Fibroblast of lung (primary cell): ENCODE data around the gene CLDN2. TPM values are rescaled to one million over a fixed set of nuclear protein-coding genes. Genes with fewer than 3 reads are reported as not detected.

Experiments used
- DNase-seq, 2 donors: peaks; one replicate each; pipeline versions ENCODE4 v3.0.0 to v3.0.0-alpha.2; 2010; ENCODE audit warnings: low read depth in 2 of 2
- H2AFZ ChIP-seq: 2 replicates; pipeline ENCODE4 v1.5.1; 2012; ENCODE audit warnings: low read length, control low read depth, inconsistent platforms
- H3K27ac ChIP-seq: 2 replicates; pipeline ENCODE4 v1.5.1; 2011; ENCODE audit warnings: low read length, control low read depth; ENCODE audit not compliant: insufficient read depth
- H3K27me3 ChIP-seq: 2 replicates; pipeline ENCODE4 v1.5.1; 2011; ENCODE audit warnings: mild to moderate bottlenecking, low read length; ENCODE audit not compliant: control insufficient read depth, insufficient read depth
- H3K36me3 ChIP-seq: 2 replicates; pipeline ENCODE4 v1.5.1; 2011; ENCODE audit warnings: low read length; ENCODE audit not compliant: control insufficient read depth, insufficient read depth
- H3K4me1 ChIP-seq: 2 replicates; pipeline ENCODE4 v1.5.1; 2011; ENCODE audit warnings: low read length; ENCODE audit not compliant: control insufficient read depth, insufficient read depth; ENCODE audit errors: extremely low read depth
- H3K4me2 ChIP-seq: 2 replicates; pipeline ENCODE4 v1.5.1; 2011; ENCODE audit warnings: low read length, control low read depth; ENCODE audit not compliant: insufficient read depth; ENCODE audit errors: extremely low read depth
- H3K4me3 ChIP-seq, 4 experiments: fragments of 200-600 bp in 1 of 4; sonication (generic) in 1 of 4; replicated peaks in 1 of 4; 2 replicates each; pipeline ENCODE4 v1.5.1; 2011 to 2016; ENCODE audit warnings: low read length in 4 of 4, low read depth in 3 of 4, mild to moderate bottlenecking in 3 of 4, control low read depth in 2 of 4, inconsistent platforms in 1 of 4, mixed read lengths in 1 of 4; ENCODE audit not compliant: insufficient read depth in 1 of 4; ENCODE audit errors: control extremely low read depth in 1 of 4
- H3K79me2 ChIP-seq: 2 replicates; pipeline ENCODE4 v1.5.1; 2012; ENCODE audit warnings: mild to moderate bottlenecking, low read length, inconsistent platforms; ENCODE audit not compliant: control insufficient read depth, insufficient read depth
- H3K9ac ChIP-seq: 2 replicates; pipeline ENCODE4 v1.5.1; 2011; ENCODE audit warnings: mild to moderate bottlenecking, low read length, control low read depth; ENCODE audit not compliant: insufficient read depth
- H3K9me3 ChIP-seq: 2 replicates; pipeline ENCODE4 v1.5.1; 2012; ENCODE audit warnings: low read depth, low read length; ENCODE audit not compliant: control insufficient read depth, insufficient read depth
- H4K20me1 ChIP-seq: 2 replicates; pipeline ENCODE4 v1.5.1; 2011; ENCODE audit warnings: low read length; ENCODE audit not compliant: control insufficient read depth, insufficient read depth; ENCODE audit errors: extremely low read depth
- CTCF ChIP-seq, 2 donors: IDR thresholded peaks in 1 of 2; conservative IDR thresholded peaks in 1 of 2; 1 replicate in 1 of 2; 2 replicates in 1 of 2; pipeline ENCODE4 v1.5.1; 2011 to 2012; ENCODE audit warnings: low read length in 2 of 2, control low read depth in 1 of 2, inconsistent platforms in 1 of 2, low read depth in 1 of 2, mild to moderate bottlenecking in 1 of 2
- EZH2 ChIP-seq: IDR thresholded peaks from 2 replicates; pipeline ENCODE4 v1.5.1; 2012; ENCODE audit warnings: low read length, control low read depth, mild to moderate bottlenecking; ENCODE audit errors: missing control alignments
- polyA plus RNA-seq, 2 donors: library from polyadenylated mRNA; depleted of rRNA in 1 of 2; stranded (reverse) in 1 of 2; unstranded in 1 of 2; fragments of >200 nt; gene quantifications; 2 replicates each; pipeline ENCODE4 v1.2.1, GENCODE V29; 2011 to 2012; ENCODE audit warnings: missing spikeins in 1 of 2
- total RNA-seq: library from RNA; depleted of rRNA; stranded (reverse); fragments of >200 nt; gene quantifications from 2 replicates; pipeline ENCODE4 v1.2.1, GENCODE V29; 2014

Gene CLDN2
- total and polyA plus RNA-seq, 2 donors (not counting 1 experiment from before 2014, with no cell fraction given), result 0.02 TPM; not detected in 1

- TF ChIP-seq EZH2, result no peak
- TF ChIP-seq CTCF (conservative IDR thresholded peaks at IDR 0.05 in 1 of 2, IDR thresholded peaks at IDR 0.05 in 1 of 2; ENCODE audit: low read depth in 1 of 2, low read length in 2 of 2), result no peak
- no peak overlapping the region for H3K4me3 ChIP-seq
- no peak overlapping the region for H2AFZ ChIP-seq
- H3K27me3 ChIP-seq, result no peaks in the 10 kb centered on the region
- no peaks in the 10 kb centered on the region for H4K20me1 ChIP-seq
- no peak overlapping the region for H3K9ac ChIP-seq
- H3K4me2 ChIP-seq, result no peak overlapping the region
- H3K79me2 ChIP-seq, result no peaks in the 10 kb centered on the region
- H3K27ac ChIP-seq, result no peak overlapping the region
- no peaks in the 10 kb centered on the region for H3K36me3 ChIP-seq
- no peak for DNase-seq
- H3K4me1 ChIP-seq, result no peaks in the 10 kb centered on the region
- H3K9me3 ChIP-seq, result no peaks in the 10 kb centered on the region
Measured at GRCh38 chrX:106921637-106922036, 1.4 kb downstream of the CLDN2 start.

DNA sequence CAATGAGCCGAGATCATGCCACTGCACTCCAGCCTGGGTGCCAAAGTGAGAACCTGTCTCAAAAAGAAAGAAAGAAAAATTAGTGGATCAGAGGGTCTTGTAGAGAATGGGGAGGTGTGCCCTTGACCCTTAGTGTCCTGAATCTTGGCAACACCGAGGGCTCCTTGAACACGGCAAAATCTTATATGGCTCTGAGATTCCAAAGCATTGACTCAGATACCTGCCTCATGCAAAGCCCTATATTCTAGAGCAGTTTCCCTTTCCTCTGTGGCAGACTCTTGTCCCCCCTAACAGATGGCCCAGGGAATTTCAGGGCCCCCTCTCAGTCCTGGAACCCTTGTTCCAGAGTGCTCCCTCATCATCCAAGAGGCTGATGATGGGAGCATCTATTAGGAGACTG, 6.8 kb downstream of the CLDN2 start:
- no peak overlapping the region for H2AFZ ChIP-seq
- no peak for TF ChIP-seq CTCF (conservative IDR thresholded peaks at IDR 0.05 in 1 of 2, IDR thresholded peaks at IDR 0.05 in 1 of 2; ENCODE audit: low read depth in 1 of 2, low read length in 2 of 2)
- peaks cover 1% of the 10 kb centered on the region for H3K4me1 ChIP-seq
- H3K9me3 ChIP-seq, result no peaks in the 10 kb centered on the region
- H3K27ac ChIP-seq, result no peak overlapping the region
- H3K36me3 ChIP-seq, result no peaks in the 10 kb centered on the region
- no peak overlapping the region for H3K9ac ChIP-seq
- H3K4me2 ChIP-seq, result no peak overlapping the region
- no peak for DNase-seq
- H4K20me1 ChIP-seq, result no peaks in the 10 kb centered on the region
- no peak overlapping the region for H3K4me3 ChIP-seq
- H3K79me2 ChIP-seq, result no peaks in the 10 kb centered on the region
- no peaks in the 10 kb centered on the region for H3K27me3 ChIP-seq

DNA sequence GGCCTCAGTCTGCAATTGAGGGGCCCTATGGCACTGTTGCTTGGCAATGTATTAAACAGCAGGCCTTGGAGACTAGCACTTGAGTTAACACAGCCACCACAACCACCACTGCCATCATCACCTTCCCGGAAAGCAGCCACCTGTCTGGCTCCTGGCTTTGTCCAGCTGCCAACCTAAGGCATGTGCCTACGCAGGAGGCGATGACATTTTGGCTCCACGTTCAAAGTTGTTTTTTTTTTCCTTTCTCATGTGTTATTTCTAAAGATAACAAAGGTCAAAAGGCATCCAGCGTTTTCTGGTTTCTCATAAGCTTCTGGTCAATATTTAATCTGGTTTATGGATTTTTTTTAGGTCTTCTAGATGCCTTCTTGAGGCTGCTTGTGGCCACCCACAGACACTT, 7.5 kb downstream of the CLDN2 start:
- H3K4me3 ChIP-seq, result no peak overlapping the region
- no peaks in the 10 kb centered on the region for H3K9me3 ChIP-seq
- H3K9ac ChIP-seq, result no peak overlapping the region
- H3K4me1 ChIP-seq, result peaks cover 3% of the 10 kb centered on the region
- H3K79me2 ChIP-seq, result no peaks in the 10 kb centered on the region
- H4K20me1 ChIP-seq, result no peaks in the 10 kb centered on the region
- TF ChIP-seq CTCF (conservative IDR thresholded peaks at IDR 0.05 in 1 of 2, IDR thresholded peaks at IDR 0.05 in 1 of 2; ENCODE audit: low read depth in 1 of 2, low read length in 2 of 2), result no peak
- no peak for TF ChIP-seq EZH2
- DNase-seq, result no peak
- no peak overlapping the region for H3K4me2 ChIP-seq
- H2AFZ ChIP-seq, result no peak overlapping the region
- H3K27ac ChIP-seq, result no peak overlapping the region
- H3K36me3 ChIP-seq, result no peaks in the 10 kb centered on the region
- no peaks in the 10 kb centered on the region for H3K27me3 ChIP-seq
